Stomach (tissue), 9 donors: Measurements from ENCODE around the gene RSPH9. TPM values are rescaled to one million over a fixed set of nuclear protein-coding genes. Genes with fewer than 3 reads are reported as not detected.

Experiments used
- DNase-seq, 2 donors: peaks; one replicate each; pipeline versions ENCODE4 v3.0.0 to v3.0.0-alpha.2; 2013 to 2019
- H3K27ac ChIP-seq, 5 donors: fragments of 200-600 bp in 4 of 5; sonication (generic) in 4 of 5; one replicate each; pipeline ENCODE4 v1.5.1; 2013 to 2019; ENCODE audit warnings: mild to moderate bottlenecking in 1 of 5, moderate library complexity in 1 of 5
- H3K27me3 ChIP-seq, 3 donors: fragments of 200-600 bp; sonication (generic); one replicate each; pipeline ENCODE4 v1.5.1; 2017 to 2019; ENCODE audit warnings: mixed run types in 1 of 3
- H3K36me3 ChIP-seq, 4 donors: fragments of 200-600 bp; sonication (generic); 1 replicate in 3 of 4; 2 replicates in 1 of 4; pipeline ENCODE4 v1.5.1; 2016 to 2019
- H3K4me1 ChIP-seq, 4 donors: fragments of 200-600 bp; sonication (generic); one replicate each; pipeline ENCODE4 v1.5.1; 2016 to 2019
- H3K4me3 ChIP-seq, 4 donors: fragments of 200-600 bp; sonication (generic) in 3 of 4; one replicate each; pipeline ENCODE4 v1.5.1; 2016 to 2019; ENCODE audit warnings: mild to moderate bottlenecking in 1 of 4
- H3K9me3 ChIP-seq, 4 donors: fragments of 200-600 bp; sonication (generic); one replicate each; pipeline ENCODE4 v1.5.1; 2016 to 2019
- CTCF ChIP-seq, 7 experiments: fragments of 450-650 bp in 4 of 7; fragments of 200-600 bp in 3 of 7; sonication (generic) in 3 of 7; IDR thresholded peaks; one replicate each; pipeline ENCODE4 v1.5.1; 2016 to 2019; ENCODE audit warnings: antibody characterized with exemption in 7 of 7, control low read depth in 2 of 7, mild to moderate bottlenecking in 1 of 7
- EP300 ChIP-seq: sonication (generic); formaldehyde crosslinking; IDR thresholded peaks from one replicate; pipeline ENCODE4 v1.6.1; 2017; ENCODE audit warnings: antibody characterized with exemption
- POLR2A ChIP-seq, 4 donors: fragments of 450-650 bp; IDR thresholded peaks; one replicate each; pipeline ENCODE4 v1.6.1; 2016; ENCODE audit warnings: antibody characterized with exemption in 4 of 4, control low read depth in 2 of 4, mild to moderate bottlenecking in 1 of 4, moderate library complexity in 1 of 4
- POLR2AphosphoS5 ChIP-seq, 3 donors: sonication (generic); formaldehyde crosslinking; IDR thresholded peaks; one replicate each; pipeline ENCODE4 v1.6.1; 2016; ENCODE audit warnings: antibody characterized with exemption in 3 of 3
- WGBS, 5 donors: extraction: QIAGEN DNeasy Blood & Tissue Kit in 3 of 5; methylation state at CpG; one replicate each; pipeline versions ENCODE4 v1.1.5 to v1.1.7; 2013 to 2018; 5-methylcytosine and 5-hydroxymethylcytosine counted together
- intact Hi-C: fragments of 100-400 bp; cut with DNase I; formaldehyde crosslinking; loops from one replicate; pipeline ENCODE4 v1.15.1; 2023; ENCODE audit warnings: low total_unique reads
- polyA plus RNA-seq, 3 donors: library from polyadenylated mRNA; stranded (reverse); fragments of 200-250 nt; gene quantifications; one replicate each; pipeline ENCODE4 v1.2.3, GENCODE V29; 2013
- total RNA-seq, 5 donors: library from RNA; depleted of rRNA; stranded (reverse); fragments of >200 nt; gene quantifications; one replicate each; pipeline versions ENCODE4 v1.1.0 to v1.2.3, GENCODE V29; 2014 to 2016
- donor health status: healthy with polysubstance abuse.
- donor health status: Bipolar disorder and iron deficiency.
- donor health status: healthy.

The RSPH9 gene
- total and polyA plus RNA-seq, 8 donors = 0.18 to 0.92 (median 0.42) TPM; not detected in 4

GRCh38 chr6:43702171-43702533 is 57.3 kb downstream of the RSPH9 start:
- Histone ChIP-seq H3K4me3 (no peak overlapping the region), H3K36me3 (no peaks in the 10 kb centered on the region), H3K27ac (peak overlapping the region; percentile 76 to 94 (median 88)), H3K27me3 (no peaks in the 10 kb centered on the region), H3K9me3 (no peaks in the 10 kb centered on the region), H3K4me1 (peaks cover 68 to 93% (median 79%) of the 10 kb centered on the region in 4 donors)
- no peak for TF ChIP-seq POLR2AphosphoS5 (IDR thresholded peaks at IDR 0.05)
- TF ChIP-seq CTCF (IDR thresholded peaks at IDR 0.05) = no peak
- no peak for TF ChIP-seq EP300
- no peak for TF ChIP-seq POLR2A (IDR thresholded peaks at IDR 0.05)
- WGBS, 5 donors = 0 to 15% (median 11%) methylated on average over 2 of the region's 2 CpGs
- DNase-seq = no peak
- intact Hi-C loops = no loop called here

- intact Hi-C loops = no loop called here
- H3K27ac ChIP-seq = peak overlapping the region; percentile 76 to 94 (median 88)
- peak in 2 of 3 donors; percentile 57 to 65 for TF ChIP-seq POLR2AphosphoS5 (IDR thresholded peaks at IDR 0.05)
- peak in 1 of 4 donors; percentile 44 for TF ChIP-seq POLR2A (IDR thresholded peaks at IDR 0.05)
- no peak for TF ChIP-seq CTCF (IDR thresholded peaks at IDR 0.05)
- TF ChIP-seq EP300 = no peak
- H3K27me3 ChIP-seq = no peaks in the 10 kb centered on the region
- 13 to 27% (median 22%) methylated on average over 13 to 15 of the region's 15 CpGs for WGBS, 5 donors
- no peaks in the 10 kb centered on the region for H3K36me3 ChIP-seq
- no peaks in the 10 kb centered on the region for H3K9me3 ChIP-seq
- DNase-seq = peak; percentile 93 to 97
- no peak overlapping the region for H3K4me3 ChIP-seq
- peaks cover 68 to 99% (median 77%) of the 10 kb centered on the region in 4 donors for H3K4me1 ChIP-seq
Measured at GRCh38 chr6:43702534-43703440, 58.0 kb downstream of the RSPH9 start.

GRCh38 chr6:43703512-43704429 is 58.9 kb downstream of the RSPH9 start:
- H3K9me3 ChIP-seq = no peaks in the 10 kb centered on the region
- 38 to 59% (median 45%) methylated on average over 8 of the region's 8 CpGs for WGBS, 5 donors
- DNase-seq = peak; percentile 57 to 72
- no peak overlapping the region for H3K4me3 ChIP-seq
- no peaks in the 10 kb centered on the region for H3K27me3 ChIP-seq
- peaks cover 63 to 99% (median 78%) of the 10 kb centered on the region in 4 donors for H3K4me1 ChIP-seq
- H3K36me3 ChIP-seq = no peaks in the 10 kb centered on the region
- peak overlapping the region; percentile 76 to 94 (median 88) for H3K27ac ChIP-seq
- TF ChIP-seq POLR2AphosphoS5 (IDR thresholded peaks at IDR 0.05) (peak in 2 of 3 donors; percentile 55 to 58), POLR2A (IDR thresholded peaks at IDR 0.05) (no peak), EP300 (no peak)
- intact Hi-C loops = no loop called here

- peak in 1 of 2 donors; percentile 75 for DNase-seq
- Histone ChIP-seq H3K27me3 (no peaks in the 10 kb centered on the region), H3K27ac (peak overlapping the region; percentile 65 to 94 (median 86)), H3K9me3 (no peaks in the 10 kb centered on the region), H3K4me3 (no peak overlapping the region), H3K36me3 (no peaks in the 10 kb centered on the region), H3K4me1 (peaks cover 57 to 92% (median 72%) of the 10 kb centered on the region in 4 donors)
- WGBS, 5 donors = 38 to 53% (median 43%) methylated on average over 3 of the region's 3 CpGs
- intact Hi-C loops = no loop called here
- peak in 1 of 3 donors; percentile 28 for TF ChIP-seq POLR2AphosphoS5 (IDR thresholded peaks at IDR 0.05)
- TF ChIP-seq CTCF (IDR thresholded peaks at IDR 0.05) = no peak
Measured at GRCh38 chr6:43705996-43706395, 61.2 kb downstream of the RSPH9 start.
